Measurements from ENCODE around the gene RNU1-2. TPM values are rescaled to one million over a fixed set of nuclear protein-coding genes. Genes with fewer than 3 reads are reported as not detected.
"Not testable (repeated sequence)": the region's sequence is repeated elsewhere in the genome, so short reads cannot be mapped to it uniquely, and the experiment has no call there.

RNU1-2 gene
- total RNA-seq, 1 donor from 2014 or later = 1,356 TPM

DNA sequence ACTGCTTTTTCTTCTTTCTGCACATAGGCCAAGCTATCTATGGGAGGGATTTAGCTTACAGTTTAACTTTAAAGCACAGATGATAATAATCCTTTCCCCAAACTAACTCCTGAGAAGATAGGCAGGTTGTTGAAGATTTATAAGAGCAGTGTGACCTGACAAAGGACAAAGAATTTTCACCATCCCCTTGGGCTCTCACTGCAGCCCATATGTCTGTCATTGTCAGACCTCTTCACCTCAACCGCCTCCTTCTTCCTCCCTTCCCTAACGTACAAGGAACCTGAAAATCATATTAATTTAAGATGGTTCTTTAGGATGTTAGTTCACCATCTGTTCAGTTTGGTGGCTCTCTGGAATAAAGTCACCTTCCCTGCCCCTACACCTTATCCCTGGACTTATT, 5.0 kb downstream of the RNU1-2 start:
- no peaks in the 10 kb centered on the region for H3K36me3 ChIP-seq (ENCODE audit: insufficient read depth, low read length)
- no peaks in the 10 kb centered on the region for H3K79me2 ChIP-seq (ENCODE audit: insufficient read depth, low read length)
- no peak overlapping the region for H3K4me3 Mint-ChIP-seq (ENCODE audit: unreplicated experiment)
- H2AFZ ChIP-seq (ENCODE audit: low read depth, low read length) = no peak overlapping the region
- no peaks in the 10 kb centered on the region for H4K20me1 ChIP-seq (ENCODE audit: insufficient read depth, low read length)
- H3K4me1 ChIP-seq (ENCODE audit: insufficient read depth, low read length) = peaks cover 30% of the 10 kb centered on the region
- no peak overlapping the region for H3K27ac Mint-ChIP-seq (ENCODE audit: unreplicated experiment)
- no peaks in the 10 kb centered on the region for H3K27me3 Mint-ChIP-seq (ENCODE audit: low read depth, unreplicated experiment)
- H3K4me3 ChIP-seq (ENCODE audit: insufficient read depth, low read depth, low read length) = no peak overlapping the region
- no peak overlapping the region for H3K27ac ChIP-seq (ENCODE audit: low read depth, low read length)
- H3K4me1 Mint-ChIP-seq (ENCODE audit: low read depth, unreplicated experiment) = peaks cover 15% of the 10 kb centered on the region
- H3K9me3 Mint-ChIP-seq (ENCODE audit: unreplicated experiment) = no peaks in the 10 kb centered on the region
- no peak for DNase-seq (ENCODE audit: low read depth)
- H3K4me2 ChIP-seq (ENCODE audit: low read length) = no peak overlapping the region
- no peaks in the 10 kb centered on the region for H3K36me3 Mint-ChIP-seq (ENCODE audit: low read depth, unreplicated experiment)
- no peaks in the 10 kb centered on the region for H3K9me3 ChIP-seq (ENCODE audit: insufficient read depth, low read depth, low read length)
- no peak overlapping the region for H3K9ac ChIP-seq (ENCODE audit: low read length)
- FAIRE-seq = no peak
- TF ChIP-seq EZH2 (IDR thresholded peaks at IDR 0.05; ENCODE audit: insufficient read depth, low read length) = no peak
- TF ChIP-seq, protein P1, sequence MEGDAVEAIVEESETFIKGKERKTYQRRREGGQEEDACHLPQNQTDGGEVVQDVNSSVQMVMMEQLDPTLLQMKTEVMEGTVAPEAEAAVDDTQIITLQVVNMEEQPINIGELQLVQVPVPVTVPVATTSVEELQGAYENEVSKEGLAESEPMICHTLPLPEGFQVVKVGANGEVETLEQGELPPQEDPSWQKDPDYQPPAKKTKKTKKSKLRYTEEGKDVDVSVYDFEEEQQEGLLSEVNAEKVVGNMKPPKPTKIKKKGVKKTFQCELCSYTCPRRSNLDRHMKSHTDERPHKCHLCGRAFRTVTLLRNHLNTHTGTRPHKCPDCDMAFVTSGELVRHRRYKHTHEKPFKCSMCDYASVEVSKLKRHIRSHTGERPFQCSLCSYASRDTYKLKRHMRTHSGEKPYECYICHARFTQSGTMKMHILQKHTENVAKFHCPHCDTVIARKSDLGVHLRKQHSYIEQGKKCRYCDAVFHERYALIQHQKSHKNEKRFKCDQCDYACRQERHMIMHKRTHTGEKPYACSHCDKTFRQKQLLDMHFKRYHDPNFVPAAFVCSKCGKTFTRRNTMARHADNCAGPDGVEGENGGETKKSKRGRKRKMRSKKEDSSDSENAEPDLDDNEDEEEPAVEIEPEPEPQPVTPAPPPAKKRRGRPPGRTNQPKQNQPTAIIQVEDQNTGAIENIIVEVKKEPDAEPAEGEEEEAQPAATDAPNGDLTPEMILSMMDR (IDR thresholded peaks at IDR 0.05; ENCODE audit: insufficient read depth, low read depth, low read length) = no peak
- H3K27me3 ChIP-seq (ENCODE audit: insufficient read depth, low read length) = no peaks in the 10 kb centered on the region

GRCh38 chr1:16901371-16901770, 5.6 kb downstream of the RNU1-2 start:
- not testable (repeated sequence) for H3K9me3 ChIP-seq (ENCODE audit: insufficient read depth, low read depth, low read length); DNase-seq (ENCODE audit: low read depth); H4K20me1 ChIP-seq (ENCODE audit: insufficient read depth, low read length); H3K36me3 ChIP-seq (ENCODE audit: insufficient read depth, low read length); H3K4me3 Mint-ChIP-seq (ENCODE audit: unreplicated experiment); H3K9me3 Mint-ChIP-seq (ENCODE audit: unreplicated experiment); FAIRE-seq; H2AFZ ChIP-seq (ENCODE audit: low read depth, low read length); H3K4me3 ChIP-seq (ENCODE audit: insufficient read depth, low read depth, low read length); H3K27ac Mint-ChIP-seq (ENCODE audit: unreplicated experiment); H3K36me3 Mint-ChIP-seq (ENCODE audit: low read depth, unreplicated experiment); H3K27me3 ChIP-seq (ENCODE audit: insufficient read depth, low read length); H3K27ac ChIP-seq (ENCODE audit: low read depth, low read length); H3K27me3 Mint-ChIP-seq (ENCODE audit: low read depth, unreplicated experiment); H3K4me2 ChIP-seq (ENCODE audit: low read length); H3K9ac ChIP-seq (ENCODE audit: low read length); H3K79me2 ChIP-seq (ENCODE audit: insufficient read depth, low read length)
- peaks cover 15% of the 10 kb centered on the region for H3K4me1 Mint-ChIP-seq (ENCODE audit: low read depth, unreplicated experiment)
- peaks cover 33% of the 10 kb centered on the region for H3K4me1 ChIP-seq (ENCODE audit: insufficient read depth, low read length)

- Histone ChIP-seq H3K4me3 (ENCODE audit: insufficient read depth, low read depth, low read length) (no peak overlapping the region), H3K4me1 (ENCODE audit: insufficient read depth, low read length) (peaks cover 28% of the 10 kb centered on the region), H3K36me3 (ENCODE audit: insufficient read depth, low read length) (no peaks in the 10 kb centered on the region), H3K4me2 (ENCODE audit: low read length) (peak overlapping the region; percentile 91), H3K9ac (ENCODE audit: low read length) (no peak overlapping the region), H3K9me3 (ENCODE audit: insufficient read depth, low read depth, low read length) (no peaks in the 10 kb centered on the region), H4K20me1 (ENCODE audit: insufficient read depth, low read length) (no peaks in the 10 kb centered on the region), H3K79me2 (ENCODE audit: insufficient read depth, low read length) (no peaks in the 10 kb centered on the region), H2AFZ (ENCODE audit: low read depth, low read length) (peak overlapping the region; percentile 82), H3K27me3 (ENCODE audit: insufficient read depth, low read length) (no peaks in the 10 kb centered on the region), H3K27ac (ENCODE audit: low read depth, low read length) (peak overlapping the region; percentile 100)
- DNase-seq (ENCODE audit: low read depth) (peak; percentile 52), FAIRE-seq (no peak)
- Mint-ChIP-seq H3K27me3 (ENCODE audit: low read depth, unreplicated experiment) (no peaks in the 10 kb centered on the region), H3K4me3 (ENCODE audit: unreplicated experiment) (no peak overlapping the region), H3K9me3 (ENCODE audit: unreplicated experiment) (peaks cover 2% of the 10 kb centered on the region), H3K4me1 (ENCODE audit: low read depth, unreplicated experiment) (peaks cover 8% of the 10 kb centered on the region), H3K27ac (ENCODE audit: unreplicated experiment) (no peak overlapping the region), H3K36me3 (ENCODE audit: low read depth, unreplicated experiment) (no peaks in the 10 kb centered on the region)
- TF ChIP-seq EZH2 (IDR thresholded peaks at IDR 0.05; ENCODE audit: insufficient read depth, low read length) = no peak
- TF ChIP-seq, protein P1 (IDR thresholded peaks at IDR 0.05; ENCODE audit: insufficient read depth, low read depth, low read length) = no peak
Measured at GRCh38 chr1:16903054-16903453, 7.3 kb downstream of the RNU1-2 start.

Measured in astrocyte (in vitro differentiated cells and primary cell).